GM11168 (cell line): ENCODE results near the gene CEMIP2.

Source experiments
- in situ Hi-C: fragments of 300-500 bp; cut with MboI; formaldehyde crosslinking; loops from one replicate; pipeline ENCODE4 v1.12.0; 2022; ENCODE audit warnings: low sequenced_read_pairs; ENCODE audit not compliant: unreplicated experiment

The CEMIP2 gene

DNA sequence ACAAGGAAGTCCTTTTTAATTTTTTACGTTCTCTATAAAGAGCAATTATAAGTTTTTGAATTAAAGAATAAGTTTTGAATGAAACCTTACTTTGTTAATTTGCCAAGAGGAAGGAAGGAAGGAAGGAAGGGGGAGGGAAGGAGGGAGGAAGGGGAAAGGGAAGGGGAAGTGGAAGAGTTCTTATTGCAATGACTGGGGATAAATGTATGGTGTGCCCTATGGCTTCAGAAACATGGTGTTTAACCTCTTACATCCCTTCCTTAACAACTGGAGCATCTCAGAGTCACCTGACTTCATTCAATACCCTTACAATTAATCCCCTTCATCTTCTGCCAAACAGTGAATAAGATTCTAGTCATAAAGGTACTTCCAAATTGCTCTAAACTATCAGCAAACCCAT lies 16.0 kb downstream of the CEMIP2 start:
- in situ Hi-C loops: no loop called here

DNA sequence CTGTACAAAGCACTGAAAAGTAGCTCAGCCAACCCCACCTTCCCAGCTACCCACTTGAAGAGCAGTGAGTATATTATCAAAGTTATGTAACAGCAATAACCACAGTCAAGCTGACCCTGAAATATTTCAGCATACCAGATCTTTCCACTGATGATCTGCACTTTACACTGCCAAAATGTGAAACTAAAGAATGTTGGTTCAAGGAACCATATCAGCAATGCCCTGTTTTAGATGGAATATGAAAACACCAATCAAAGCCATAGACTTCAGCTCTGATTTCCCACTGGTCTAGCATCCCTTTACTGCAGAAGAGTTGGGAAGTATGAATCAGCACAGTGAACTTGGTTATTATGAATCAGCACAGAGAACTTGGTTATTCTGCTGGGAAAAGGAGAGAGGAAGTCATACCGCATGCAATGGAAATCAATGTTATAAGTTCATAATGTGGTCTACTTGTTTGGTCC lies 20.0 kb downstream of the CEMIP2 start:
- in situ Hi-C loops: no loop called here

DNA sequence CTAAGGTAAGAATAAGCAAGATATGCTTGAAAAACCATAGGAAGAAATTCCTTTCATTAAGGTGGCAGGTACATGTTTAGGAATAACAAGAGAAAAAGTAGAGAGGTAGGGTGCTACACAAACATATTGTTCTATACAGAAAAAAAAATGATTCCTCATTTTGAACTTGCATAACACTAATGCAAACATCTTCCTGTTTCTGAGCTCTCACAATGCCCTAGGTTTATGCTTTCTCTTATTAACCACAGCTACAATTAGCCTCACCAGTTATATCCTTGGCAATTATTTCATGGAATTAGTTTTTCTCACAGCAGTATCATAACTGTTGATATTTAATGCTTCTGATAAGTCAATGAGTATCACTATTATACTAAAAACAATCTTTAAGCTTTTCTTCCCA lies 20.7 kb downstream of the CEMIP2 start:
- in situ Hi-C loops: no loop called here

DNA sequence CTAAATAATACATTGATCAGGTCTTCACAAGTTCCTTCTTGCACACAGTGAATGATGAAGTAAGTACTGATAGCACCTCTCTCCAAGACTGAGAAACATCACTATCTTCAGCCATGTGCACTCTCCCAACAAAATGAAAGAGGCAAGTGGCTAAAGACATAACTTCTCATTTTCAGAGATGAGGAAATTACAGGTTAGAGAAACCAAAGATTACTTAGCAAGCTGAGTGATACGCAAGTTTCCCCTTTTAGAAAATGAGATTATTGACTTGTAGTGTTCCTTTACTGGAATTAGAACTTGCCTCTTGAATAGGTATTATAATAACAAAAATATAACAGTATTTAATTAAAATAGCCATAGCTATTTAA lies 21.6 kb downstream of the CEMIP2 start:
- in situ Hi-C loops: no loop called here

DNA sequence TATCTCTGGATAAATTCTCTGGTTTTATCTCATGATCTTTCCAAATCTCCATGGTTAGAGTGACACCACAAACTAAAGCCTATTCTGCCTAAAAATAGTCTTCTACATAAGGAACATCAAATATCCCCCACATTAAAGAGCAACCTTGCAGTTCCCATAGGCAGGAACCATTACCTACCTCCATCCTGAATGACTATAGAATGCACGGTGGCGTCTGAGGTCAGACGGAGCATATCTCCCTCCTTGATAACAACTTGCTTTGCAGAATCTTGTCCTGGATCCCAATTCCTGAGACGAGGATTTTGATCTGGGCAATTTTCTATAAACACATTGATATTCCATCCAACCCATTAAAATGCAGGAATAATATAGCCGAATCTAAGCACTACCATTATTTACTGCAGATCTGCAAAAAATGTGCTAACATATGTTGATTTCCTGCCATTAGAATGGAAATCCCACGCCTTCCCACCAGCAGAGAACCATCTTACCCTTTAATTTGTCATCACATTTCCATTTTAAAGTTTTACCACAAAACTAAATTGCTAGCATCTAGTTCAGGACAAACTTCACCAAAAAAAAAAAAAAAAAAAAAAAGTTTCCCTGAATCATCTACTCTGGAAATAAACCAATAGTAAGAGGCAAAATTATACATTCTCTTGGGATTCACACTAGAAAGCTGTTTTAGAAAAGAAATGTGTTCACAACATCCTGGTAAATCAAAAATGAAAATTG lies 22.1 kb downstream of the CEMIP2 start:
- in situ Hi-C loops: no loop called here

DNA sequence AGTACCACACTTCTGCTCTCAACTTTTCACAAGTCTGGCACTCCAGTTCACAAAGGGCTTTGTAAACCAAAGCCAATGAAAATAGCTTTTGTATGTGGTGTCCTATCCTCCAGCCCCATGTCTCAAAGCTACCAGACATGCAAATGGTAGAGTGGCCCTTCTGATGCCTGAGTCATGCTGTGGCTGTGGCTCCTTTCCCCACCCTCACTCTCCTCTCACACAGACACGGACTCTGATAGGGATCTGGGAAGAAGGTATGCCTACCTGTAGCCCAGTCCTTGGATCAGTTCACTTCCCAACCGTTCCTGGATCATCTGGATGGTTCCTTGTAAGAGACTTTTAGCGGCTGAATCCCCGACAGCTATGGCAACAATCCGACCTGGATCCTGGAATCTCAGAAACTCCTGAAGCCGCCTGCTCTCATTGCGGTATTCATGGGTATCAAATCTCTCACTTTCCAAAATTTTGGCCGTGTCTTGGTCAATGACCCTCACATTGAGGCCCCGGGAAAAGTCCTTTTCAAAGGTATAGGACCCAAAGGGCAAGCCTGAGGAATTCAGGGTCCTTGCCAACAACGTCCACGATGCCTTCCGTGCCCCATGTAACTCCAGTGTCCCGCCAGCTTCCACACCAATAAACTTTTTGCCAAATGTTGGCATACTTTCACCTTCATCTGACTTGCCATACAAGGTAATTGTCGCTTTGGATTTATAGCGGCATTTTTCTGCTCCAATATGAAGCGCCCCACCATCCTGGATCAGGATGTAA lies 23.4 kb downstream of the CEMIP2 start:
- in situ Hi-C loops: no loop called here

DNA sequence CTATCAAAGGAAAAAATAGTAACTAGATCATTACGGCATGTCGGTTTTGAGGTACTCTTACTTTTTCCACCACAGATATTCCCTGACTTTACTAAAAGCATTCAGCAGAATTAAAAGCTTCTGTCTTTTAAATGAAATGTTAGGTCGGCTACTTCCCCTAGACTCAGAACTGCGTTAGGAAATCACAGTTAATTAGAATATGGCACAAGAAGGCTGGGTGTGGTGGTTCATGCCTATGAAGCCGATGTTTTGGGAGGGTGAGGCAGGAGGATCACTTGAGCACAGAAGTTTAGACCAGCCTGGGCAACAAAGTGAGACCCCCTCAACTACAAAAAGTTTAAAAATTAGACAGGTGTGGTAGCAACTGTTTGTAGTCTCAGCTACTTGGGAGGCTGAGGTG lies 24.4 kb downstream of the CEMIP2 start:
- in situ Hi-C loops: no loop called here

DNA sequence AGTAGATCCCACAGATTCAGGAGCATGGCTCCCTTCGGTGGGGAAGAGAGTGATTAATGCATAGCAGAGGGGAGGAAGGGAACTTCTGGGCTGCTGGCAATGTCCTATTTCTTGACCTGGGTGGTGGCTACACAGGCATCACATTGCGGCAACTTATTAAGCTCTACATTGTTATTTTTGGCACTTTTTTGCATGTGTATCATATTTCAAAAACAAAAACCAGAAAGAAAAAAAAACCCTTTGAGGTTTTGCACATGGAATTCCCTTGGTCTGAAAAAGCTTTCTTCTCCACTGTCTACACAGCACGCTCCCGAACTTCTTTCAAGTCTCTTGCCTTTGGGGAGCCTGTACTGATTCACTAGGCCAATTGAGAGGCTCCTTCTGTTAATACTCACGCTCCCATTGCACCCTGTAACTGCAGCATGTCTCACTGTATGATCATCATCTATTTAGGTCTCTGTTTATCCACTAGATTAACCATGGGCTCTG lies 25.1 kb downstream of the CEMIP2 start:
- in situ Hi-C loops: no loop called here

DNA sequence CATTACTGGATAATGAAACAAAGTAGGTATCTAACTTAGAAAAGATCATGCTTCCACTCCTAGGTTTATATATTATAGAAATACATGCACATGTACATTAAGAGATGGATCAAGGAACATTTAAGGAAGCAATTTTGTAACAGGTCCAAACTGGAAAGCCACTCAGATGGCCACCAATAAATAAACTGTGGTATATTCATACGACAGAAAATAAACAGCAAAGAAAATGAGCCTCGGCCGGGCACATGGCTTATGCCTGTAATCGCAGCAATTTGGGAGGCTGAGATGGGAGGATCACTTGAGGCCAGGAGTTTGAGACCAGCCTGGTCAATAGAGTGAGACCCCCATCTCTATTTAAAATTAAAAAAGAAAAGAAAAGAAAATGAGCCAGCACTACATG lies 25.6 kb downstream of the CEMIP2 start:
- in situ Hi-C loops: no loop called here

DNA sequence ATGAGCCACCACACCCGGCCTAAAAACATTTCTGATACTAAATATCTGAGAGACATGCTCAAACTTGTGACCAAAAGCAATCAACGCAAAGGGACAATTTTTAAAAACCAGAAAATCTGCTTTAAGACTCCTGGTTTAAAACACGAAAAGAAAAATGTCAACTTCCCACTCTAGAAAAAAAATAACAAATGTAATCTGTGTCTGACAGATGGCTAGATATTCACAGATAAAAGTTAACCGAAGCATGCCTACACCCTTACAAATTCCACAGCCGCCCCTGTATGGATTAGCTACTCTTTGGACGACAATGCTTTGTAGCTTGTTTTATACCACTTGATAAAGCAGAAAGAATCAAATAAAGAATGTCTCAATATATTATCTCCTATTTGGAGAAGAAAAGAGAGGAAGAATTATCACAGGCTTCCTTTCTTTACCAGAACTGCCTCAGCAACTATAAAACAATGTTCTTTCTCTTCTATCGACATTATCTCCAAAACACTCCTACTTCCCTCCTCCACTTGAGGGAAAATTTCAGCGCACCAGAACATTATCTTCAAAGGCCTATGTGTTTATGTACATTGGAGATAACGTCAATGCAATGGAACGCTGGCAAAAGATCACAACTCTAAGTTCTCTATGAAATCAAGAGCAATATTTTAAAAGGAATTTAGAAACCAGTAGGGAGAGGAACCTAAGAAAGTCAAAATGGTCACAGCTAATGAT lies 26.2 kb downstream of the CEMIP2 start:
- in situ Hi-C loops: no loop called here

DNA sequence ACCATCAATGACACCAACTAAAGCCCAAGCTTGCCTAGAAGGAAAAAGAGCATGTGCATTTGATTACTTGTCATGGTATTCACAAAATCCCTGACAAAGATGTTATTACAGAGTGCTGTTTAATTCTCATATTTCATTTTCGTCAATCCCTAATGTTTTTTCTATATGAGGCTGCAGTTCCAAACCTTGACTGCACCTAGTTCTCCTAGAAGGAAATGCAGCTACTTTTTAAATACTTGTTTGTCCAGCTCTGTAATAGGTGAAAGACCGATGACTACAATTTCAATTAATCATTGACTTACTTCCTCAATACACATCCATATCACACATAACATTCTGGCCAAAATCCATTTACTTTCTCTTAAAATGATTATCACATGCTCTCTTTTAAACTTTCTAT lies 28.1 kb downstream of the CEMIP2 start:
- in situ Hi-C loops: no loop called here

DNA sequence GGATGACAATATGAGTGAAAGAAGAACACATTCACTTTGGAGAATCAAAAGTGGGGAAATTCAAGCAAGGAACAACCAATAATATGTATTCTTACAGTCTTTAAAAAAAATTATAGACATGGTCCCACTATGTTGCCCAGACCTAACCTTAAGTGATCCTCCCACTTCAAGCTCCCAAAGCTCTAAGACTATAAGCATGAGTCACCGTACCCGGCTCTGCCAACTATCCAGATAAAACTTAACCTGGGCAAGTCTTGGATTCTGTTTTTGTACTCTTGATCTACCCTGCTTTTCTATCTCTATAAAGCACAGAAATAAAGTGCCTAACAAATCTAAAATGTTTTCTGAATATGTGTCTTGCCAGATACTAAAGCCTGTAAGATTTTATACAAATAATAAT lies 30.9 kb downstream of the CEMIP2 start:
- in situ Hi-C loops: no loop called here

DNA sequence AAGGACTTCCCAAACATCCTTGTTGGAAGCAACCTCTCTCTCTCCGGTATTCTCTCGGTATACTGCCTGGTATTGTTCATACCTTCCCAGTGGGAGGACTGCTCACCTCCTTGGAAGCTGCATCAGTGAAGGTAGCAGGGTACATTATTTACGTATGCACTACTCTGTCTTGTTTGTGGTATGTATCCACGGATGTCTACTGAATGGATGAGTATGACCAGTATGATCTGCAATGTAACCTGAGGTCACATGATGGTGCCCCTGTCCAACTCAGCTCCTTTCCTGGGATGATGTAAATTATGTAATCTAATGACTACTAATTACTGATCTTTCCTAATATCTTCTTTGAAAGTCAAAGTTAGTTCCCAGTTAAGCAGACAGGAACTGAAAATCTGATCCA lies 32.1 kb downstream of the CEMIP2 start:
- in situ Hi-C loops: no loop called here

DNA sequence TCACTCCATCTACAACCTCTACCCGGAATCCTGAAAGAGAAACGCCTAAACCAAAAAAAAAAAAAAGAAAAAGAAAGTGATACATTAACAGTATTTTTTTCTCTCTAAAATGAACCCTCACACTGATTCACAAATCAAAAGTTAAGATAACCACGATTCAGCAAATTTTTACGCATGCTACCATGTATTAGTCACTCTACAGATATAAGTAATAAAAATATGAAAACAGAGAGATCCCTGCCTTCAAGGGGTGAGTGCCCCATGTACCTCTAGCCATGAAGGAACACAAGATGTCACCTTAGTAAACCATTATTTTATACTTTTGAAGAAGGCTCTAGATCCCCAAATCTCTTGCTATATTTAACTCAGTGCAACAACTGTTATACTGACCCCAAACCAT lies 33.4 kb downstream of the CEMIP2 start:
- in situ Hi-C loops: no loop called here

DNA sequence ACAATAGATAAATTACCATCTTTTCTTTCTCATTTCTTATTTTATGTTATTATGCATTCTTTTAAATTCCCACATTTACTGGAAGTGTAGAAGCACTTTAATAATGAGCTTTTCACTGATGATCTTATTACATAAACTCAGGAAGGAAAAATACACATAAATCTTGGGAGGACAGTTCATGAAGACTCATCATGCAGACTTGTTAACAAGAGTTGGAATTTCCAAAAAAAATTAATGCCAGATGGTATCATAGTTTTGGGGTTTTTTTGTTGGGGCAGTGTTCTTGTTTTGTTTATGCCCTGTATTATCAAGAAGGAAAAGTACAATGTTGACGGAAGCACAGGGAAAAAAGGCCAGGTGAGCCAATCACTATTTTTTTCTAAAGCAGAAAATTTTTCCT lies 35.1 kb downstream of the CEMIP2 start:
- in situ Hi-C loops: no loop called here

DNA sequence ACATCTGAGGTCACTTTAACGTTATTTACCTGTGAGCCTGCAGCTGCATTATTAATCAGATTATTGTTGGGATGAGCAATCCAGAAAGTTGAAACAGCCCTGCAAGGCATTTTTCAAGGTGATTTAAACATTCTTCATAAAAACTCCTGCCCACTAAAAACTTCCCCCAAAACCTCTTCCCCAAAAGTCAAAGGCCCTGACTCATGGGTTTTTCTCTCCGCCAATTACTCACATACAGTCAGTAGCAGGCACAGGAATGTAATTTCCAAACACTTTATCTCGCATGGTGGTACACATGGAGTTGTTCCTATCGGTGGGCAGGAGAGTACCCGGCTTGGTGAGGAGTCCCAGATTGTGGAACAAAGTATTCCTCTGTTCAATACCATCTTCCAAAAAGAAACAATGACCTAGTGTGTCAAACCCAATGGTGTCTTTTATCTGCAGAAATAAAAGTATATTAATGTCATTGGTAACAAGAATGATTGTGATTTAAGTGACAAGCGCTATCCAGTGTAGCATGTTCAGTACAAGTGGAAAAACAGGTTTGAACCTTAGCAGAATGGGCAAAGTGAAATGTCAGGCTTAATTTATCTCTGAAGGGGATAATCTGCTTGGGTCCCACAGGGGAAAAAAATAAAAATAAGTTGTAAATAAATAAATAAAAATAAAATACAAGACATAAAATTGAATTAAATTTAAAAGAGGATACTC lies 38.3 kb downstream of the CEMIP2 start:
- in situ Hi-C loops: no loop called here

DNA sequence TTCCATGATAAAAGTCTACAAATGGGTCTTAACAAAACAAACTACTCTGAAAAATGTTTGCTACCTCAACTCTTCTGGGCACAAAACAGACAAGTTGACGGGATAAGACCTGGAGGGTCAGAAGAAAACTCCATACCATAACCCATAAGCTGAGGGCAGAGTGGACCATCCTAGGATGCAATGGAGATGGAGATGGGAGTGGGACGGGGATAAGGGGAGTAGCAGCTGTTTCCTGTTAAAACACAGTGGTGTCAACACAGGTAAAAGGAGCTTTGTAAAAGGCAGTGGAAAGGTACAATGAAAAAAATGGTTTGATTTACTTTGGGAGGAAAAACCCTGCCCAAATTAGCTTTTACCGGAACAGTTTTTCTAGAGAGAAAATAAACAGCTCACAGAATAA lies 41.6 kb downstream of the CEMIP2 start:
- in situ Hi-C loops: no loop called here

DNA sequence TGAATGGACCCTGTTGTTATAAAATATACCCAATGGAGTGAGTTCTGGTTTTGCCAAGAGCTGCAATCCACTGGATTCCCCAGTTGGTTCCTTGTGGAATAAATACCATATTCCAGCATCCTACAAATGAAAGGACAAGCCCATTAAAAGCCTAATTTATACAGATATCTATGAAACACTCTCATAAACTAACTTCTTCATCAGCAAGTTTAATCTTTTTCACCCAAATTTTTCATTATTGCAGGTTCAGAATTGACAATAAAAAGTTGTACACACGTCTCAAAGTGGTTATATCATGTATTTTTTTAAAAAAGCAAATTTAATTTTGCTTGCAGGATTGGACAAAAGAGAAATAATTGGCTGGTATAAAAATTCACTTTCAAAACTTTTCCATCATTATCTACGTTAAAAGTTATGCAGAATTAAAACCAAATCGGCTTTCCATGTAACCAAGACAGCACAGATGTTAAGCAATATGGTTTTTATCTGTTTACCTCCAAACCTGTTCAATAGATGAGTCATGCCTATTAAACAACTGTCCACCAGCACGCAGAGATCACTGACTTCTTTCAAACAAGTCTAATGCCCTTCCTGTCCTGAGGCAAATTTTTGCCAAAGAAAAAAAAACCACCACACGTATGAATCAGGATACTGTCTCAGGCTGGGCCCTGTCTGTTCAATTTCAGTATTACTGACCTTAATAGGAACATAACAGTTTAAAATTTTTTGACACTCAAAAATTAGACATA lies 42.5 kb downstream of the CEMIP2 start:
- in situ Hi-C loops: no loop called here

DNA sequence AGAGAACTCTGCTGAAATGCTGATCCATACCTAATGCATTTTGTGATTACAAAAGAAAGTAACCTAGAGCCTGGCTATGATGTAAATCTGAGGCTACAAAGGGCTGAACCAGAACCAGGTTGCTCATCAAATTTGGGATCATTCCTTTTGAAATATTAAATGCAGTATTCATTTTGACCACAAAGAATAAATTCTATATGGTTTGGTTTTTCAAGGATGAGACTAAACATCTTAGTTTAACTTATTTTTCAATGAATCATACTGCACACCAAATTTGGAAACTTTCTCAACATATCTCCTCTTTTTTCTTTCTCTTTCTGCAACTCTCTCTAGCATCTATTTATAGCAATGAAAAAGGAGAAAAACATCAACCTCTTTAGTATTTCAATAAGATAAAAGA lies 46.5 kb downstream of the CEMIP2 start:
- in situ Hi-C loops: no loop called here

DNA sequence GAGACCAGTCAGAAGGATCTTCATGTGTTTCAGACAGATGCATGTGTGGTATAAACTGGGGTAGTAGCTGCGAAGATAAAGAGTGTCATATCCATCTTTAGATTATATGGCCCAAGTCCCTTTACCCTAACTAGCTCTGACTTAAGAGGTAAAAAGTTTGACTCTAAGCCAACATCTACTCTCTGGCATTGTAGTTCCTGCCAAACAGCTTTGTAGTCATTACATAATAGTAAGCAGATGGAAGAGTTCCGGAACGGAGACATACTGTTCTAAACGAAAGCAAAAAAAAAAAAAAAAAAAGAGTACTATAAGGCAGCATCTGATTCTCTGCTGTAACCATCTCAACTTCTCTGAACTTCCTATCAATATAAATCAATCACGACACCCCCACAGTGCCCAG lies 48.8 kb downstream of the CEMIP2 start:
- in situ Hi-C loops: no loop called here
